Kidney (tissue), 14 donors: ENCODE measurements around the gene NCOA3. TPM values are rescaled to one million over a fixed set of nuclear protein-coding genes. Genes with fewer than 3 reads are reported as not detected.

Source experiments
- DNase-seq, 5 donors: peaks; one replicate each; pipeline ENCODE4 v3.0.0-alpha.2; 2013 to 2020
- FAIRE-seq: peaks from 2 replicates; lab custom pipeline; 2012; peaks lifted over from hg19 to GRCh38; lab: Jason Lieb, UNC
- H3K27ac ChIP-seq, 2 donors: one replicate each; pipeline ENCODE4 v1.7.0; 2013; ENCODE audit warnings: low read depth in 2 of 2, low read length in 2 of 2, inconsistent platforms in 1 of 2
- H3K27me3 ChIP-seq: one replicate; pipeline ENCODE4 v1.7.1; 2013; ENCODE audit warnings: low read length, inconsistent platforms; ENCODE audit not compliant: control insufficient read depth, insufficient read depth
- H3K36me3 ChIP-seq, 3 donors: one replicate each; pipeline versions ENCODE4 v1.7.0 to v1.7.1; 2013; ENCODE audit warnings: low read length in 3 of 3, control low read depth in 1 of 3, inconsistent platforms in 1 of 3; ENCODE audit not compliant: insufficient read depth in 3 of 3, control insufficient read depth in 2 of 3
- H3K4me1 ChIP-seq, 3 donors: one replicate each; pipeline versions ENCODE4 v1.7.0 to v1.7.1; 2013; ENCODE audit warnings: low read length in 3 of 3, inconsistent platforms in 1 of 3, low read depth in 1 of 3; ENCODE audit not compliant: control insufficient read depth in 2 of 3, insufficient read depth in 2 of 3
- H3K4me3 ChIP-seq, 3 donors: one replicate each; pipeline versions ENCODE4 v1.7.0 to v1.8.1; 2013; ENCODE audit warnings: low read length in 3 of 3, control low read depth in 1 of 3, inconsistent platforms in 1 of 3
- H3K9ac ChIP-seq, 3 donors: one replicate each; pipeline versions ENCODE4 v1.7.0 to v1.7.1; 2013; ENCODE audit warnings: low read length in 3 of 3, control low read depth in 1 of 3, inconsistent platforms in 1 of 3
- H3K9me3 ChIP-seq, 3 donors: one replicate each; pipeline versions ENCODE4 v1.7.0 to v1.7.1; 2013; ENCODE audit warnings: low read length in 3 of 3, control low read depth in 1 of 3, inconsistent platforms in 1 of 3; ENCODE audit not compliant: control insufficient read depth in 2 of 3, insufficient read depth in 1 of 3
- CTCF ChIP-seq: IDR thresholded peaks from 3 replicates; pipeline ENCODE4 v1.5.1; 2012; ENCODE audit warnings: mild to moderate bottlenecking, moderate library complexity, borderline replicate concordance; ENCODE audit not compliant: insufficient read depth; ENCODE audit errors: extremely low read depth
- intact Hi-C: fragments of 100-400 bp; cut with DNase I; formaldehyde crosslinking; loops from one replicate; pipeline ENCODE4 v1.11.1; 2022
- polyA plus RNA-seq: library from polyadenylated mRNA; stranded (reverse); fragments of 350-450 nt; fragmentation: Illumina TruSeq; extraction: RNeasy Lipid Tissue Mini Kit (QIAGEN cat#74804); gene quantifications from one replicate; pipeline ENCODE4 v1.2.3, GENCODE V29; 2014; ENCODE audit warnings: low read depth, low replicate concordance; ENCODE audit not compliant: insufficient read depth
- total RNA-seq: library from RNA; stranded (reverse); fragmentation: NEBNext Ultra II Directional; extraction: Animal tissue kit (Norgen Biotek cat#: 25700); gene quantifications from one replicate; pipeline ENCODE4 v1.2.1, GENCODE V29; 2021
- donor health status: control.
- donor health status: control.
- donor health status: control.
- donor health status: control.
- donor health status: control.
- donor health status: DM: yes; HTN: yes; CAD: no.
- donor health status: Normal renal cell carcinoma (clear cell type).

The NCOA3 gene
- total and polyA plus RNA-seq, 2 donors from 2014 or later, result 4.9 to 38.8 TPM

DNA sequence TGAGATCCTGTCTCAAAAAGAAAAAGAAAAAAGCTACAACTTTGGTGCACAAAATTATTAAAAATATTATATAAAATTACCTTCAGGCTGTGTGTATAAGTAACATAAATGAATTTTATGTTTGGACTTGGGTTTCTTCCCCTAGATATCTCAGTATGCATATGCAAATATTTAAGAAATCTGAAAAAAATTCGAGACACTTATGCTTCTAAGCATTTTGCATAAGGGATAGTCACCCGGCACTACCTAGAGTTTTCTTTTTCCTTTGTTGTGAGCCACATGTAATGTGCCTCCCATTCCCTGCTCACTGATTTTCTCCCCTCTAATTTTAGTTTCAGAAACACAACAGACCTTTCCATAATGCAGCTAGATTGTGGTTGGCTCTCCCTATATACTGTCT lies 79.4 kb downstream of the NCOA3 start:
- DNase-seq (no peak), FAIRE-seq (no peak)
- no peak overlapping the region for H3K27ac ChIP-seq
- H3K9ac ChIP-seq, result no peak overlapping the region
- H3K4me1 ChIP-seq, result peaks cover 16 to 30% (median 21%) of the 10 kb centered on the region in 3 donors
- intact Hi-C loops, result no loop called here
- no peak overlapping the region for H3K4me3 ChIP-seq
- TF ChIP-seq CTCF, result no peak
- peaks cover 0 to 2% (median 0%) of the 10 kb centered on the region in 3 donors for H3K36me3 ChIP-seq
- H3K9me3 ChIP-seq, result no peaks in the 10 kb centered on the region
- H3K27me3 ChIP-seq, result no peaks in the 10 kb centered on the region

DNA sequence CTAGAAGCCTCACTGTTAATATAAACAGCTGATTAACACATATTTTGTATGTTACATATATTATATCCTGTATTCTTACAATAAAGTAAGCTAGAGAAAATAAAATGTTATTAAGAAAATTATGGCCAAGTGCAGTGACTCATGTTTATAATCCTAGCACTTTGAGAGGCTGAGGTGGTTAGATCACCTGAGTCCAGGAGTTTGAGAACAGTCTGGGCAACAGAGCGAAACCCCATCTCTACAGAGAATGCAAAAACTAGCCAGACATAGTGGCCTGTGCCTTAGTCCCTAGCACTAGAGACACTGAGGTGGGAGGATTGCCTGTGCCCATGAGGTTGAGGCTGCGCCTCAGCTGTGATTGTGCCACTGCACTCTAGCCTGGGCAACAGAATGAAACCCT lies 81.9 kb downstream of the NCOA3 start:
- intact Hi-C loops, result no loop called here
- DNase-seq (no peak), FAIRE-seq (no peak)
- Histone ChIP-seq H3K27ac (no peak overlapping the region), H3K4me3 (no peak overlapping the region), H3K4me1 (peaks cover 7 to 16% (median 13%) of the 10 kb centered on the region in 3 donors), H3K27me3 (no peaks in the 10 kb centered on the region), H3K9me3 (no peaks in the 10 kb centered on the region), H3K9ac (no peak overlapping the region), H3K36me3 (peaks cover 0 to 2% (median 0%) of the 10 kb centered on the region in 3 donors)
- TF ChIP-seq CTCF, result no peak

DNA sequence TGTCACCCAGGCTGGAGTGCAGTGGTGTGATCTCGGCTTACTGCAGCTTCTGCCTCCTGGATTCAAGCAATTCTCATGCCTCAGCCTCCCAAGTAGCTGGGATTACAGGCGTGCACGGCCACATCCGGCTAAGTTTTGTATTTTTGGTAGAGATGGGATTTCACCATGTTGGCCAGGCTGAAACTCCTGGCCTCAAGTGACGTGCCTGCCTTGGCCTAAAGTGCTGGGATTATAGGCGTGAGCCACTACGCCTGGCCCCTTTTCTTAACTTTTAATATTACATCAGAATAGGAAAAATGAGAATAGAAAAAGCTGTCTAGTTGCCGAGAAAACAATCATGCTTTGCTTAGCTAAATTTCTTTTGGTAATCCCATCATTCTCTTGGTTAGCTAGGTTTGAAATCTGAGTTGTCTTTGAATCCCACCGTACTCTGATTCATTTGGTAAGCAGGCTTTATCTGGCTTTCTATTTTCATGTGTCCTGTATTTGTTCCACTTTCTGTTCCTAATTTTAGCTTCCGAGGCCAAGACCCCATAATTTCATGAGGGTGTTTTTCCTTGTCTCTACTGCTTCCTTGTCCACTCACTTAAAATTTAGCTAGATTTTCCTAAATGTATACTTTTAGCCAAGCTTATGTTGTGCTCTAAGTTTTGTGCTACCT lies 83.5 kb downstream of the NCOA3 start:
- no peak for TF ChIP-seq CTCF
- Histone ChIP-seq H3K36me3 (peaks cover 0 to 2% (median 0%) of the 10 kb centered on the region in 3 donors), H3K4me3 (no peak overlapping the region), H3K27me3 (no peaks in the 10 kb centered on the region), H3K9me3 (no peaks in the 10 kb centered on the region), H3K27ac (no peak overlapping the region), H3K9ac (no peak overlapping the region), H3K4me1 (peaks cover 0 to 2% (median 0%) of the 10 kb centered on the region in 3 donors)
- intact Hi-C loops, result no loop called here
- FAIRE-seq (no peak), DNase-seq (no peak)
